GM19395 (cell line): ENCODE measurements around the gene SHMT2.

Experiments
- ATAC-seq: cut with Tn5 transposase; IDR thresholded peaks from one replicate; pipeline ENCODE4 v1.9.1; 2021; ENCODE audit warnings: mild to moderate bottlenecking, moderate library complexity; ENCODE audit not compliant: unreplicated experiment

SHMT2 gene

GRCh38 chr12:57196439-57196838, 33.1 kb upstream of the SHMT2 start:
- ATAC-seq = no peak

GRCh38 chr12:57196956-57197355, 32.6 kb upstream of the SHMT2 start:
- no peak for ATAC-seq

GRCh38 chr12:57198329-57198728, 31.2 kb upstream of the SHMT2 start:
- ATAC-seq = no peak

- ATAC-seq = no peak
Observed at GRCh38 chr12:57199191-57199590, 30.3 kb upstream of the SHMT2 start.

GRCh38 chr12:57200497-57200896, 29.0 kb upstream of the SHMT2 start:
- no peak for ATAC-seq

GRCh38 chr12:57201219-57201618, 28.3 kb upstream of the SHMT2 start:
- no peak for ATAC-seq

GRCh38 chr12:57201631-57202030, 27.9 kb upstream of the SHMT2 start:
- ATAC-seq = no peak

GRCh38 chr12:57202321-57202720, 27.2 kb upstream of the SHMT2 start:
- ATAC-seq = no peak

GRCh38 chr12:57203201-57203600, 26.3 kb upstream of the SHMT2 start:
- ATAC-seq = no peak

GRCh38 chr12:57203791-57204190, 25.7 kb upstream of the SHMT2 start:
- no peak for ATAC-seq

- ATAC-seq = no peak
Observed at GRCh38 chr12:57204454-57204853, 25.1 kb upstream of the SHMT2 start.

- no peak for ATAC-seq
Observed at GRCh38 chr12:57205186-57205585, 24.3 kb upstream of the SHMT2 start.

- no peak for ATAC-seq
Observed at GRCh38 chr12:57205931-57206330, 23.6 kb upstream of the SHMT2 start.

GRCh38 chr12:57207731-57208630, 21.5 kb upstream of the SHMT2 start:
- ATAC-seq = no peak

- no peak for ATAC-seq
Observed at GRCh38 chr12:57208631-57209282, 20.8 kb upstream of the SHMT2 start.

- ATAC-seq = no peak
Observed at GRCh38 chr12:57209916-57210315, 19.6 kb upstream of the SHMT2 start.

GRCh38 chr12:57210461-57210860, 19.1 kb upstream of the SHMT2 start:
- ATAC-seq = no peak

GRCh38 chr12:57210926-57211692, 18.4 kb upstream of the SHMT2 start:
- no peak for ATAC-seq

GRCh38 chr12:57211791-57212700, 17.5 kb upstream of the SHMT2 start:
- ATAC-seq = no peak

- no peak for ATAC-seq
Observed at GRCh38 chr12:57212701-57213057, 16.8 kb upstream of the SHMT2 start.
